Glomerular visceral epithelial cell (primary cell): ENCODE results near the gene SVOP.
"Not testable (repeated sequence)": the region's sequence is repeated elsewhere in the genome, so short reads cannot be mapped to it uniquely, and the experiment has no call there.

Source experiments
- DNase-seq: peaks from one replicate; pipeline ENCODE4 v3.0.0-alpha.2; 2016; ENCODE audit errors: extremely low spot score

Gene SVOP

DNA sequence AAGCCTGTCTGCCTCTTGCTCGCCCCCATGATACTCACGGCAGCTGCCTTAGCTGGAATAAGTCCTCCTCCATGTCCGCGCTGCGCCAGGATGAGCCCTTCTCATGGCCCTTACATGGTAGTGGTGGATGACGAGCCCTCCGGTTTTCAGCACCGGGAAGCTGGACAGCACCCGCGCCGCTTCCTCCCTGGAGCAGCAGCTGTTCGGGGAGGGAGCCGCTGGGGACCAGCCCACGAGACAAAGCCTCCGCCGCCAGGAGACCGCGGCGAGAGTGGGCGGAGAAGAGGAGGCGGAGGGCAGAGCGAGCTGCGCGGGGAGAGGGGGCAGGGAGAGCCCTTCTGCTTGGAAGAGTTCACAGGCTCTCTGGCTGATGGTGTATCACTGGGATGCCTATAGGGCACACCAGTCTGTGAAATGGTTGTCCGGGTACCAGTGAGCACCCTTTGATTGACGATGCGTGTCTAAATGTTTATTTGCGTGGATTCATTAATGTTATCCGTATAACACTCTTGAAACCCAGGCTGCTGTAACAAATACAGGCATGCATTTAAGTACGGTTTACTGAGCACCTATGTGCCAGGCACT is at the start of gene SVOP:
Gene SVOP, minus strand, starts transcription at position 273 of the 585 bp plus-strand sequence. Its CDS starts 200 bp downstream, at position 73.
- peak; percentile 78 for DNase-seq

GRCh38 chr12:109069307-109070271 is 48.7 kb upstream of the SVOP start:
- no peak for DNase-seq

DNA sequence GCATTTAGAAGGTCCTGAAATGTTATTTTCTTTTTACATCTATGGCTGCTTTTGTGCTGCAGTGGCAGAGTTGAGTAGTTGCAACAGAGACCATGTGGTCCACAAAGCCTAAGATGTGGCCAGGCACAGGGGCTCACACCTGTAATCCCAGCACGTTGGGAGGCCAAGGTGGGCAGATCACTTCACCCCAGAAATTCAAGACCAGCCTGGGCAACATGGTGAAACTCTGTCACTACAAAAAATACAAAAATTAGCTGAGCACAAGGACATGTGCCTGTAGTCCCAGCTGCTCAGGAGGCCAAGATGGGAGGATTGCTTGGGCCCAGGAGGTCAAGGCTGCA is 45.0 kb upstream of the SVOP start:
- DNase-seq, result no peak

DNA sequence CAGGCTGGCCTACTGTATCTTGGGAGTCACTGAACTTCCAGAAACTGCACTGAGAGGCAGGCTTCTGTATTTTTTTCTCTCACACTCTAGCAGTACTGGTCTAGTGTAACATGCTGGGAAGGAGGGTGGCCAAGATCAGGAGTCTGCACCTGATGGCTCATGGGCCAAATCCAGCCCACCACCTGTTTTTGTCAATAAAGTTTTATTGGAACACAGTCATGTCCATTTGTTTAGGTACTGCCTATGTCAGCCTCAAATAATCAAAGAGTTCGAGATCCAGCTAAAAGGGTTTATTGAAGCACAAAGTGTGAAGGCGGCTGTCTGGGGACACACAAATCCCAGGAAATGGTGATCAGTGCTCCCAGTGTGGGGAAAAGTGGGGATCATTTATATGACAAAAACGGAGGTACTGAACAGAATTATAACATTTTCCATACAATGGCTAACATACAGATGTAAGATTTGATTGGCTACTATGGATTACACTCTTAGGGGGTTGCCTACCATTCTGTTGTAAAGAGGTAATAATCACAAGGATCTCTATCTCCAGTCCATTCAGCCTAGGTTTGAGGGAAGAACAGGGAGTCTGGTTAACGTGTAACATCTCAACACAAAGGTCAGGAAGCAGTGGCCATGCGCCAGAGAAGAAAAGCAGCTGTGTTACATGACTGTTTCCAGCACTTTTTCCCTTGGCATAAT is 44.4 kb upstream of the SVOP start:
- DNase-seq, result no peak

- no peak for DNase-seq
Observed at GRCh38 chr12:109064143-109064542, 43.3 kb upstream of the SVOP start.

DNA sequence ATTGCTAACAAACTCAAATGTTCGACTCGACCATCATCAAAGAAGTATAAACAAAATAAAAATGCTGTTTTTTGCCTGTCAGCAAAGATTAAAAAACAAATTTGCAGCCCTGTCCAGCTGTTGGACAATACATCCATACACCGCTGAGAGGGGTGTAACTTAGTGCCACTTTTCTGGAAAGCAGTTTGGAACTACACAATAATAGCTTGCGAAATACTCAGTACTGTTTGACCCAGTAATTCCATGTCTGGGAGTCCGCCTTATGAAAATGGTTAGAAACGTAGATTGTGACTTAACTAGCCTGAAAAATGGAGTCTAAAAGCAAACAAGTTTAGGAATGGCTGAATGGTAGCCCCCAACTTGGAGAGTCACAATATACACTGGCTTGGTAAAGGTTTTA is 37.9 kb upstream of the SVOP start:
- DNase-seq, result no peak

GRCh38 chr12:109057376-109057775 is 36.5 kb upstream of the SVOP start:
- DNase-seq, result no peak

DNA sequence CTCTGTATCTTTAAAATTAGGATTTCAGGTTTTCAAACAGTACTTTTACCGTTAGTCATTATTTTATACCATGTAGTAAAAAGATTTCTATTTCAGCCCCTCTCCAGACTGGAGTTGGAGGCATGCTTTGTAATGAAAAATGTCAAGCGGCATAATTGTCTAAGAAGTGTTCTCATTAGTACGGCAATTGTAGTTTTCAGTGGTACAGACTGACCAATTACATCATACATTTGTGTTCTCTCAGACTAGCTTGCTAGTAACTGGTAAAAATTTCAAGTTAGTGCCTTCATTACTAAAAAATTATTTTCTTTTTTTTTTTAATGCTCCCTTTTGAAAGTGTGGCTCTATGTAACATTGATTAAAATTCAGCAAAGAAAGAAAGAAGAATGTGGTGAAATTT is 36.0 kb upstream of the SVOP start:
- DNase-seq, result no peak

DNA sequence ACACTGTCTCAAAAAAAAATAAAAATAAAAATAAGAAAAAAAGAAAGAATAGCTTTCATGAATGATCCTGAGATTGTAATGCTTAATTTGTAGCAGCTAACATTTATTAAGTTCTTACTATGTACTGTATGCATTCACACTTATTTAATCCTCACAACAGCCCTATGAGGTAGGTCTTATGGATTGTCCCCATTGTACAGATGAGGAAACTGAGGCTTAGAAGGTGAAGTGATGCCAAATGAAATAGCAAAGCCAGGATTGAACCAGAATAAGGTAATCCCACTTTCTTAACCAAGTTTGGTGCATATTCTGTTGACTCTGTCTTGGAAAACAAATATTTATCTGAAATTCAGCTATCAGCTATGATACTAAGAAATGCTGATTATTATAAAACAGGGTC is 33.7 kb upstream of the SVOP start:
- DNase-seq, result no peak

DNA sequence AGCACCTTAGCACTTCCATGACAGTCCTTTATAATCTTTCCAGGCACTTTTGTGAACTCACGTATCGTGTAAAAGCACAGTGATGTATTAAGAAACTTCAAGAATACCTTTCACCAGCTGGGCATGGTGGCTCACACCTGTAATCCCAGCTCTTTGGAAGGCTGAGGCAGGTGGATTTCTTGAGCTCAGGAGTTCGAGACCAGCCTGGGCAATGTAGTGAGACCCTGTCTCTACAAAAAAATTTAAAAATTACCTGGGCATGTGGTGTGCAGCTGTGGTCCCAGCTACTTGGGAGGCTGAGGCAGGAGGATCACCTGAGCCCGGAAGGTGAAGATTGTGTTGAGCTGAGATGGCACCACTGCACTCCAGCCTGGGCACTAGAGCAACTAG is 33.3 kb upstream of the SVOP start:
- not testable (repeated sequence) for DNase-seq

GRCh38 chr12:109053382-109054123 is 32.7 kb upstream of the SVOP start:
- DNase-seq, result no peak

- peak; percentile 77 for DNase-seq
Observed at GRCh38 chr12:109052414-109053323, 31.8 kb upstream of the SVOP start, which contains the start of gene USP30. USP30 (plus strand) TSS chr12:109052576; CDS start chr12:109052679, 103 bp downstream.

- DNase-seq, result no peak
Observed at GRCh38 chr12:109052097-109052413, 31.2 kb upstream of the SVOP start.

DNA sequence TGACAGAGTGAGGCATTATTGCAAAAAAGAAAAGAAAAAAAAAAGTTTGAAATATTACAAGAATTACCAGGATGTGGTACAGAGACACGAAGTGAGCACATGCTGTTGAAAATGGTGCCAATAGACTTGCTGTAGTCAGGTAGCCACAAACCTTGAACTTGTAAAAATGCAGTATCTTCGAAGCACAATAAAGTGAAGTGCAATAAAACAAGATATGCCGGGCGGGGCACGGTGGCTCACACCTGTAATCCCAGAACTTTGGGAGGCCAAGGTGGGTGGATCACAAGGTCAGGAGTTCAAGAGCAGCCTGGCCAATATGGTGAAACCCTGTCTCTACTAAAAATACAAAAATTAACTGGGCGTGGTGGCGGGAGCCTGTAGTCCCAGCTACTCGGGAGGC is 28.9 kb upstream of the SVOP start:
- not testable (repeated sequence) for DNase-seq

GRCh38 chr12:109048706-109049105 is 27.8 kb upstream of the SVOP start:
- not testable (repeated sequence) for DNase-seq

DNA sequence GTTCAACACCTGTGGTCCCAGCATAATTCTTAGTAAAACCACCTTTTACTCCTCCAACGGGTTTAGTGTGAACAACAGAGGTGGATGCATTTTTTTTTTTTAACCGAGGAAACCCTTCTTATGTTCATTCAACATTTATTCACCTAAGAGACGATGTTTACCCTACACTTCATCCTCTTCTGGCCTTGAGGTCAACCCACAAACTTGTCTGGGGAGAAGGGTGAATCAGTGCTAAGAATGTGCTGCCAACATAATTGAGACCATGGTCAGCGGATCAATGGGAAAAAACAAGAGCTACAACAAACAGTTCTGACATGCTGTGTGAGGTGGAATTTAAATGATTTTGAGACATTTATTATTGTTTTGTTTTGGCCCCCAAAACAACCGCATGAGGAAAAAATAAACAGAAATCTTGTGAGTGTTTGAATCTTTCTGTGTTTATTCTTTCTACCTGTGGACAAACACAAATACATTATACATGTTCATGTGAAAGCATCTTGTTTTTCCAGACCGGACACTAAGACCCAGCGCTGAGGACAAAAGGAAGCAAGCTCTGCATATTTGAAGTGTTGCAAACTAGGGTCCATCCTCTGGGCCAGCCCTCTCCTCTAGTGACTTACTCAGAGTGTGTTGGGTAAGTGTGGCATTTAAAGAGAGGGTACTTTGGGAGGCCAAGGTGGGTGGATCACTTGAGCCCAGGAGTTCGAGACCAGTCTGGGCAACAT is 26.4 kb upstream of the SVOP start:
- peak; percentile 22 for DNase-seq

DNA sequence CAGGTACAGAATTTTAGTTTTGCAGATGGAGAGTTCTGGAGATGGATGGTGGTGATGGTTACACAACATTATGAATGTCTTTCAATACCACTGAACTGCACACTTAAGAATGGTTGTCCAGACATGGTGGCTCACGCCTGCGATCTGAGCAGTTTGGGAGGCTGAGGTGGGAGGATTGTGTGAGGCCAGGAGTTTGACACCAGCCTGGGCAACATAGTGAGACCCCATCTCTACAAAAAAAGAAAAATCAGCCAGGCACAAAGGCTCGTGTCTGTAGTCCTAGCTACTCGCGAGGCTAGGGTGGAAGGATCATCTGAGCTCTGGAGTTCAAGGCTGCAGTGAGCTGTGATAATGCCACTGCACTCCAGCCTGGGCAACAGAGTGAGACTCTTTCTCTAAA is 23.4 kb upstream of the SVOP start:
- DNase-seq, result no peak

- no peak for DNase-seq
Observed at GRCh38 chr12:109036975-109037374, 16.1 kb upstream of the SVOP start.

DNA sequence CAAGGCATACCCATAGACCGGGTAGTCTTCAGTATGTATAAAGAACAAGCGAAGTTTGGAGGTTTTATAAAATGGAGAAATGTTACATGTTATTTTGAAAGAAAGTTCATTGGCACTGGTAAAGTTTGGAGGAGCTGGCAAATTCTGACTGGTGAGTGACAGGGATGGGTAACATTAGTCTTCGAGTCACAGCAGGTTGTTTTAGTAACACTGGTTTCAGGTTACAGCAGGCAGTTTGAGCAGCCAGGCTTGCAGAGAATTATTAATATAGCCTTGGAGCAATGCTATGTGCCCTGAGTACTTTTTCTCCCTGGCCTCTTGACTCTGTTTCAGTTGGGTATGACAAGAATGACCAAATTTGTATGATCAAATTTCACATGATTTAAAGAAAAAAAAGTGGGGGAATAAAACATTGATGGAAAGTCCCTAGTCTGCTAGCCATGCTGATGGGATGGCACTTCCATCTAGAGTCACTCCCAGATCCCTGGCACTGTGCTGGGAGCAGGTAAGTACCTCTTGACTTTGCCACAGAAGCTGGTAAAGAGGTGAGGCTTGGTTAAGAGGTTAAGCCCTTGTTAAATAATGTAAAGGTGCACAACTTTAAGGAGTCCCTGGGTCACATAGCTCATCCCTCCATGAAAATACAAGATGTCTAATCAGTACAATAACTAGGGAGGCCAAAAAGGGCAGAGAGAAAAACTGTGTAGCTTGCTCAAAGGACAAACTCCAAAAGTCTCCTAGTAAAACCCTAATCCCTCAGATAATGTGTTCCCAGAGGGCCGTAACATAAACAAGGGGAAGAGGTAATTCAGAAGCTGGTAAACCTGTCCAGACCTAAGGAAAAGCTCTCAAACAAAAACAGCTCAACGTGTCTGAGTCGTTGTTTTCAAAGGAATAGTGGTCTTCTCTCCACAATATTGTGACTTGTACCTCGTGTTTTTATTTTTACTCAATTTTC is 12.7 kb upstream of the SVOP start:
- DNase-seq, result no peak
